RWPE1 (cell line): ENCODE results near the gene BCL11A.

Experiments
- CTCF ChIA-PET: fragments of 350-600 bp; sonication (Branson Sonifier 250); formaldehyde crosslinking; extraction: SDS; loops from one replicate; lab custom pipeline; 2021; lab: Yijun Ruan, JAX
- POLR2A ChIA-PET: fragments of 400-600 bp; formaldehyde crosslinking; extraction: SDS; loops from one replicate; lab custom pipeline; 2020; ENCODE audit warnings: antibody characterized with exemption; ENCODE audit not compliant: low non-redundant PET; lab: Yijun Ruan, JAX
- DNase-seq: peaks from one replicate; pipeline ENCODE4 v3.0.0; 2012; ENCODE audit warnings: low spot score
- H3K27ac ChIP-seq: fragments of 450-650 bp; 2 replicates; pipeline ENCODE4 v1.5.1; 2017
- TF ChIP-seq, protein P1 (sequence below): fragments of 450-650 bp; conservative IDR thresholded peaks from 2 replicates; pipeline ENCODE4 v1.5.1; 2017; ENCODE audit warnings: low read depth, mild to moderate bottlenecking

Gene BCL11A

DNA sequence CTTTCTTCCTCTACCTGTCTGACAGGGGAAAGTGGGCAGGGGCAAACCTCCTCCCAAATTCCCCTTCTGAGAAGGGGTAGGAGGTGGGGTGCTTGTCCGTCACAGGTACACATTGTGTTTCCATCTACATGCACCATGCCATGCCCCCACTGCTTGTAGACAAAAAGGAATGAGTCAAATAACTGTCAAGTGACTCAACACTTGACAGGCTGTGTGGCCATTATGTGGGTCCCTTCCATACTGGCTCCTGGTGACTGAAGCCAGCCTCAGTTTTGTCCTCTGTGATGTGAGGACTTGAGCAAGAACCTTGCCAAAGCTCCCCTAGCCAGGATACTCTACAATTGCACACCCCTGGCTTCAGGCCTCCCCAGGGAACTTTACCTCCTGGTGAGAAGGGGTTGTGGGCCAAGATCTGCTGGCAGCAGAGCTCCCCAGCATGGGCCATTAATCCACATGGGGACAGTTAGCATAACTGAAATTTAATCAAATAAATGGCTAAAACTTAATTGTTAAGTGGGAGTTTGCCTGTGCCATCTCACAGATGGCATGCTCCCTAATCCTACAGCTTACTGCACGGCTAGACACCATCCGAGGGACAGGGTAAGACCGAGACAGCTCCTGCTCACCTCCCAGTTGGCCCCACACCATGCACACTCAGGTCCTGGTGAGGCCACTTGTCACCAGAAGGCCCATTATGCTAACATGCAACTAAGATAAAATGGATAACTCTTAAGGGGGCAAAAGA is 140.2 kb downstream of the BCL11A start:
- ChIA-PET POLR2A (no interaction called here), CTCF (interaction anchor here (0.7 kb wide), 1 partner anchor 199 kb away, joined by 4 read pairs; no protein-coding TSS in a partner anchor)
- H3K27ac ChIP-seq: no peak overlapping the region
- no peak for DNase-seq
- TF ChIP-seq, protein P1, sequence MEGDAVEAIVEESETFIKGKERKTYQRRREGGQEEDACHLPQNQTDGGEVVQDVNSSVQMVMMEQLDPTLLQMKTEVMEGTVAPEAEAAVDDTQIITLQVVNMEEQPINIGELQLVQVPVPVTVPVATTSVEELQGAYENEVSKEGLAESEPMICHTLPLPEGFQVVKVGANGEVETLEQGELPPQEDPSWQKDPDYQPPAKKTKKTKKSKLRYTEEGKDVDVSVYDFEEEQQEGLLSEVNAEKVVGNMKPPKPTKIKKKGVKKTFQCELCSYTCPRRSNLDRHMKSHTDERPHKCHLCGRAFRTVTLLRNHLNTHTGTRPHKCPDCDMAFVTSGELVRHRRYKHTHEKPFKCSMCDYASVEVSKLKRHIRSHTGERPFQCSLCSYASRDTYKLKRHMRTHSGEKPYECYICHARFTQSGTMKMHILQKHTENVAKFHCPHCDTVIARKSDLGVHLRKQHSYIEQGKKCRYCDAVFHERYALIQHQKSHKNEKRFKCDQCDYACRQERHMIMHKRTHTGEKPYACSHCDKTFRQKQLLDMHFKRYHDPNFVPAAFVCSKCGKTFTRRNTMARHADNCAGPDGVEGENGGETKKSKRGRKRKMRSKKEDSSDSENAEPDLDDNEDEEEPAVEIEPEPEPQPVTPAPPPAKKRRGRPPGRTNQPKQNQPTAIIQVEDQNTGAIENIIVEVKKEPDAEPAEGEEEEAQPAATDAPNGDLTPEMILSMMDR: no peak

DNA sequence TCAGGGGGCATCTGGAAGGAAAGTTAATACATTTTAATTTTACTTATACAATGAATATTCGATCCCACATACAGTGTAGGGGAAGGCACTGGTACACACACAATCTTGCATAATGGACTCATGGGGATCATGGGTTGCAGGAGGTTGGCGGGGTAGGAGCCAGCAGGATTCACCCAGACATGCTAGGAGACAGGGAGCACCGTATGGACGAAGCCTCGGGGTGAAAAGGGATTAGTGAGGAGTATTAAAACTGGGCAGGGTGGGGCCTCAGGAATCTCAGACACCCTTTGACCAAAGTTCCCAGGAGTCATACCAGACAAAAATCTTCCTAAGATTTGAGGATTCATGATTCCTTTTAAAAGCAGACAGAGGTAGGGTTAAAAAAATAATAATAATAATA is 140.8 kb downstream of the BCL11A start:
- DNase-seq: peak; percentile 14
- CTCF ChIA-PET: no interaction called here
- no peak overlapping the region for H3K27ac ChIP-seq
- POLR2A ChIA-PET: no interaction called here
- TF ChIP-seq, protein P1: no peak

DNA sequence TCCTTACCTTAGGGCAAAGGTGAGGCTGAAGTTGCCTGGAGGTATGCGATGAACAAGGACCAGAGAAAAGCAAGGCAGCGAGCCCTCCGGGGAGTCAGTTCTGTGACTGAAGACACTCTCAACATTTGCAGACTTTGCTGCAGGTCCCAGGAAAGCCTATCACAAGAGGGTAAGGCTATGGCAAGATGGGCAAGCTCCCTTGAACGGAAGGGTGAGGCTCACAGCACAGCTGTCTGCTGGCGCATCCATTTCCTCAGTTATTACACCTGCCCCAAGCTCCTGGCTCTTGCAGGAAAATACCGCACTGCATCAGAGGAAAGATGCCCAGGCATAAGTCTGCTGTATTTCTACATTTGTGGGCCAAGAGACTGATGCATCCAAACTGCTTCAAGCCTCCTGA is 141.4 kb downstream of the BCL11A start:
- no peak for DNase-seq
- ChIA-PET CTCF (interaction anchor here (0.5 kb wide), 1 partner anchor 96 kb away, joined by 3 read pairs; no protein-coding TSS in a partner anchor), POLR2A (no interaction called here)
- TF ChIP-seq, protein P1: no peak
- no peak overlapping the region for H3K27ac ChIP-seq

DNA sequence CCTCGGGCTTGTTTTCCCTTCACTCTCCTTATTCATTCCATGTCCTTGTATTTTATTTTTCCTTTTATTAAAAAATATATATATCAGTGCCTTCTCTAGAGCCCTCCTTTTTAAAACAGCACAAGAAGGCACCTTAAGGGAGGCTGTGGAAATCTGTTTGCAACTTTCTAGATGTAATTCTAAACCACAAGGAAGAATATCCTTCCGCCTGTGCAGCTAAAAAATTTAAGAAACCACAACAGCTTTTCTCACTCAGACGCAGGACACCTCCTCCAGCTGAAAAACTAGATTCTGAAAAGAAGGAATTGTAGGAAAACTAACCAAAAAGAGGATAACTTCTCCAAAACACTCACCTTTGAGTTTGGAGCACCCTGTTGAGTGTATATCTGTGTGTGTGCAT is 142.2 kb downstream of the BCL11A start:
- TF ChIP-seq, protein P1: no peak
- ChIA-PET CTCF (no interaction called here), POLR2A (no interaction called here)
- no peak overlapping the region for H3K27ac ChIP-seq
- DNase-seq: no peak

DNA sequence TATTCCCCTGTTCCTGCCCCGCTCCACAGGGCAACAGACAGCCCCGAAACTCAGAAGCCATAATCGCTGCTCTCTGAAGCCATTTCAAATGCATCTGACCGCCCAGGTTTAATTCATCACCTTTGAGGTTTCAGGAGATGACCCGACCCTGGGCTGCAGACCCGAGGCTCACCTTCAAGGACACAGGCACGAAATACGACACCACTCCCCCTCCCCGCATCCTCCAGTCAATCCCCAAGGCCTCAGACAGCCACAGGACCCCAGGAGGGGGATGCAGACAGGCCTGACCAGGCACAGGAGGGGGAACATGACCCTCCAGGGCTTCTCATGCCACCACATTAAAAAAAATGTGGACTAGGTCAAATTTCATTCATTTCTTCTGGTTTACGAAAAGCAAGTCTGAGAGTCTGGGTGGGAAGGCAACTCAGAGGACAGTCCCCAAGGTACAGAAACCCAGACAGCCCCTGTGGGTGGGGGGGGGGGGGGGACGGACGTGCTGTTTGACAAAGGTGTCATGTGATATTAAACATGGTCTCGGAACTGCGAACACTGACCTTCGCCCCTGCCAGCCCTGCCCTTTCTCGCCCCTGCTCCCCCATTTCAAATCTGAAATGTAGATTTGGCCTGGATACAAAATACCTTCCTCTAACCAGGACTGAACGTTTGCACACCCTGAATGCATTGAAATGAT is 142.9 kb downstream of the BCL11A start:
- H3K27ac ChIP-seq: no peak overlapping the region
- TF ChIP-seq, protein P1: no peak
- ChIA-PET CTCF (no interaction called here), POLR2A (no interaction called here)
- no peak for DNase-seq

DNA sequence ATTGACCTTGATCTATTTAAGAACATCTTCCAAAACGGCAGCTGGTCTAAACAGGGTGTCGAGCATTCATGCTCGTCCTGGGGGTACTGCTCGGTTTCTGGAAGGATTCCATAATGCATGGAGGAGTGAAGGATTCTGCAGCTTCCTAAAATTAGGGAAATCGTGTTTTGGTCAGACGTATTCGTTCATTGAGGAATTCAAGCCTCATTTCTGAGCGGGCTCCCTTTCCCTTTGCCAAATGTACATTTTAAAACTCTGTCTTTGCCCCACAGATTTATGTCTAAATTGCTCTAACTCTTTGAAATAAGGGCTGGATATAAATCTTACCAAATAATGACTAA is 144.0 kb downstream of the BCL11A start:
- no peak for DNase-seq
- H3K27ac ChIP-seq: no peak overlapping the region
- TF ChIP-seq, protein P1: no peak
- POLR2A ChIA-PET: no interaction called here
- CTCF ChIA-PET: no interaction called here
